ENCODE measurements around the gene ZBTB4. TPM values are rescaled to one million over a fixed set of nuclear protein-coding genes. Genes with fewer than 3 reads are reported as not detected.

Gene ZBTB4
- total RNA-seq, 1 experiment from 2014 or later: 15.3 TPM

GRCh38 chr17:7426203-7426863 lies 53.1 kb downstream of the ZBTB4 start:
- no peak for DNase-seq (ENCODE audit: extremely low read depth, low read depth)

GRCh38 chr17:7425756-7426155 lies 53.7 kb downstream of the ZBTB4 start:
- DNase-seq (ENCODE audit: extremely low read depth, low read depth): no peak

- no peak for DNase-seq (ENCODE audit: extremely low read depth, low read depth)
These were observed 54.1 kb downstream of the ZBTB4 start, which contains the start of gene SPEM2 for GRCh38 chr17:7425316-7425715. Gene SPEM2, plus strand, starts transcription at chr17:7425616. Its CDS starts 73 bp downstream, at chr17:7425689.

DNA sequence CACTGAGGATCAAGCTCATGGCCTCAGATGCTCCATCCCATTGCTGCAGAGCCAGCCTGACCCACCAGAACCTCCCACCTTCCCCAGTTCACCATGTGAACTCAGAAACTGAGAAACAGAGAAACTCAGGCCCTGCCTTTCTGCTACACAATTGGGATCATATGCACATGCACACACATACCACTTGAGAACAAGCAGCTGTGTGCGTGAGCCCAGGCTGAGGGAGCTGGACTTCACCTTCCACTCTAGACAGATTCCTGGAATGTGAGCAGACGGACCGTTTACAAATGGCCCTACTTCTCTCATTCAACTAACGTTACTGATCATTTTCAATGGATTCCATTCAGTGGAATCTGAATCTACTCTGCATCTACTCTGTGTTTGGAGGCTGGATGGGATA lies 55.8 kb downstream of the ZBTB4 start:
- DNase-seq (ENCODE audit: extremely low read depth, low read depth): no peak

DNA sequence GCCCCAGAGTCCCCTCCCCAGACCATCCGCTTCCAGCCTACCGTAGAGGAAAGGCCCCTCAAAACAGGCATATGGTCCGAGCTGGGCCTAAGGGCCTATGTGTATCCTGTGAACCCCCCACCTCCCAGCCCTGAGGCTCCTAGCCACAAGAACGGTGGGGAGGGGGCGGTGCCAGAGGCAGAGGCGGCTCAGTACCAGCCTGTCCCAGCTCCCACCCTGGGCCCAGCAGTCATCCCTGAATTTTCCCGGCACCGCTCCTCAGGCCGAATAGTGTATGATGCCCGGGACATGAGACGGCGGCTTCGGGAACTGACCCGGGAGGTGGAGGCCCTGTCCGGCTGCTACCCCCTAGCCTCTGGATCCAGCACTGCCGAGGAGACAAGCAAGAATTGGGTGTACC lies 58.2 kb downstream of the ZBTB4 start:
- DNase-seq (ENCODE audit: extremely low read depth, low read depth): no peak

GRCh38 chr17:7419819-7420610 lies 59.4 kb downstream of the ZBTB4 start, which contains the start of gene SPEM1:
Gene SPEM1, plus strand, starts transcription at chr17:7420324. Its CDS starts 61 bp downstream, at chr17:7420385.
- DNase-seq (ENCODE audit: extremely low read depth, low read depth): no peak

DNA sequence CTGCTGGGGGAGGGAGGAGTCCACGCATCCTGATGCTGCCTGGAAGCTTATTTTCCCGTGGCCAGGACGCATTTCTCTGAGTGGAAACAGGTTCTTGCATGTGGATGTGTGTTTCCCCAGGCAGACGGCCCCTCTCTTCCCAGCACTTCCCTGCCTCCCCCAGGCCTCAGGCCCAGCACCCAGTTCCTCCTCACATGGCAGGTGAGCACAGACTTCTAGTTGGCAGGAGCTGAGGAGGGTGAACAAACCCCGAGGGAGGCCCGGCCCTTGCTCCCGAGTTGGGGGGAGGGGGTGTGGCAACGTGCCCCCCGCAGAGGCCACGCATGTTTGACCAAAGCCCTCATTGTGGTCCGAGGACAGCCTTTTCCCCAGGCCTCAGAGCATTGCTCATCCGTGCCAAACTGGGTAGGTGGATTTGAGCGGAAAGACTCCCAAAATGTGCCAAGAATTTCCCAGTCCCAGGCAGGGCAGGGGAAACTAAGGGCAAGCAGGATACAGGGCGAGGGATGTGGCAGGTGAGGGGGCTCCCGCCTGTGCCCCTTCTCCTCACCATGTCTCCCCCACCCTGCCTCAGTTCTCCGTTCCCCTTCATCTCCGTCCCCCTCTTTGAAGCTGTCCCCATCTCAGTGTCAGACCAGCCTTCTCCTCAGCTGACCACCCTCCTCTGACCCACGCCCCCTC lies 60.8 kb downstream of the ZBTB4 start:
- DNase-seq (ENCODE audit: extremely low read depth, low read depth): no peak

DNA sequence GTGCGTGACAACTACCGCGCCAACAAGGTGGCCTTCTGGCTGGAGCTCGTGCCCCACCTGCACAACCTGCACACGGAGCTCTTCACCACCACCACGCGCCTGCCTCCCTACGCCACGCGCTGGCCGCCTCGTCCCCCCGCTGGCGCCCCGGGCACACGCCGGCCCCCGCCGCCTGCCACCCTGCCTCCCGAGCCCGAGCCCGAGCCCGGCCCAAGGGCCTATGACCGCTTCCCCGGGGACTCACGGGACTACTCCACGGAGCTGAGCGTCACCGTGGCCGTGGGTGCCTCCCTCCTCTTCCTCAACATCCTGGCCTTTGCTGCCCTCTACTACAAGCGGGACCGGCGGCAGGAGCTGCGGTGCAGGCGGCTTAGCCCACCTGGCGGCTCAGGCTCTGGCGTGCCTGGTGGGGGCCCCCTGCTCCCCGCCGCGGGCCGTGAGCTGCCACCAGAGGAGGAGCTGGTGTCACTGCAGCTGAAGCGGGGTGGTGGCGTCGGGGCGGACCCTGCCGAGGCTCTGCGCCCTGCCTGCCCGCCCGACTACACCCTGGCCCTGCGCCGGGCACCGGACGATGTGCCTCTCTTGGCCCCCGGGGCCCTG lies 62.3 kb downstream of the ZBTB4 start:
- DNase-seq (ENCODE audit: extremely low read depth, low read depth): no peak

DNA sequence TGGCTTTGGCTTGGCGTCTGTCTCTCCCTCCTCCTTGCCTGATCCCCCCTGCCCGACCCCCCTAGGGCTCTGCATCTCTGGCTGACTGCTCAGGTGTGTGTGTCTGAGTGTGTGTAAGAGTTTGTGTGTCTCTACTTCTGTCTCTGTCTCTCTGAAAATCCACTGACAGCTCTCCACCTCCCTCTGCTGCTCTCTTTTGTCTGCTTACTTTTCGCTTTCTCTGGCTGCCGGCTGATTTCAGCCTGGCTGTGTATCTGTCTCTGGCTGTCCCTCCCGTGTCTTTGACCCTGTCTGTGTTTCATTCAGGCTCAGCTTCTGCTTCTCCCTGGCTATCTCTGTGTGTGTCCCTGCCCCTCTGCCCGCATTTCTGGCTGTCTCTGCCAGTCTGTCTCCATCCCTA lies 63.1 kb downstream of the ZBTB4 start:
- DNase-seq (ENCODE audit: extremely low read depth, low read depth): no peak

DNA sequence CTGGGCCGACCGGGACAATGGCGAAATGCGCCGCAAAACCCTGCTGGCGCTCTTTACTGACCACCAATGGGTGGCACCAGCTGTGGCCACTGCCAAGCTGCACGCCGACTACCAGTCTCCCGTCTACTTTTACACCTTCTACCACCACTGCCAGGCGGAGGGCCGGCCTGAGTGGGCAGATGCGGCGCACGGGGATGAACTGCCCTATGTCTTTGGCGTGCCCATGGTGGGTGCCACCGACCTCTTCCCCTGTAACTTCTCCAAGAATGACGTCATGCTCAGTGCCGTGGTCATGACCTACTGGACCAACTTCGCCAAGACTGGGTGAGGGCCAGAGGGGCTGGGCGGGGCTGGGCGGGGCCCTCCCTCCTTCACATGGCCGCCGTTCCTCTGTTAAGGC lies 63.6 kb downstream of the ZBTB4 start:
- no peak for DNase-seq (ENCODE audit: extremely low read depth, low read depth)

- DNase-seq (ENCODE audit: extremely low read depth, low read depth): no peak
These were observed 64.6 kb downstream of the ZBTB4 start for GRCh38 chr17:7414837-7415236.

GRCh38 chr17:7413346-7413985 lies 66.0 kb downstream of the ZBTB4 start:
- no peak for DNase-seq (ENCODE audit: extremely low read depth, low read depth)

DNA sequence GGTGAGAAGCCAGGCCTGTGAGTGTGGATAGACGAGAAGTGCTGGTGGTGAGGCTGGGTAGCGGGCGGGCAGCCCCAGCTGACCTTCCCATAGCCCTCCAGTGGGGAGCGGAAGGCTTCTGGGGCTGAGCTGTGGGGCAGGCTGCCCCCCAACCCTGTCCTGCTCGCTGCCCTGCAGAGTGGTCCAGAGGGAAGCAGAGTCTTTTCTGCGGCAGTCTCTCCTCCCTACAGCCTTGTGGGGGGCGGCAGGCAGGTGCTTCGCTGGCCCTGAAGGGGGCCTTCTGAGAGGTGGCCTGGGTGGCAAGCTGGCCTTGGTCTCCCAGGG lies 68.0 kb downstream of the ZBTB4 start:
- no peak for DNase-seq (ENCODE audit: extremely low read depth, low read depth)

DNA sequence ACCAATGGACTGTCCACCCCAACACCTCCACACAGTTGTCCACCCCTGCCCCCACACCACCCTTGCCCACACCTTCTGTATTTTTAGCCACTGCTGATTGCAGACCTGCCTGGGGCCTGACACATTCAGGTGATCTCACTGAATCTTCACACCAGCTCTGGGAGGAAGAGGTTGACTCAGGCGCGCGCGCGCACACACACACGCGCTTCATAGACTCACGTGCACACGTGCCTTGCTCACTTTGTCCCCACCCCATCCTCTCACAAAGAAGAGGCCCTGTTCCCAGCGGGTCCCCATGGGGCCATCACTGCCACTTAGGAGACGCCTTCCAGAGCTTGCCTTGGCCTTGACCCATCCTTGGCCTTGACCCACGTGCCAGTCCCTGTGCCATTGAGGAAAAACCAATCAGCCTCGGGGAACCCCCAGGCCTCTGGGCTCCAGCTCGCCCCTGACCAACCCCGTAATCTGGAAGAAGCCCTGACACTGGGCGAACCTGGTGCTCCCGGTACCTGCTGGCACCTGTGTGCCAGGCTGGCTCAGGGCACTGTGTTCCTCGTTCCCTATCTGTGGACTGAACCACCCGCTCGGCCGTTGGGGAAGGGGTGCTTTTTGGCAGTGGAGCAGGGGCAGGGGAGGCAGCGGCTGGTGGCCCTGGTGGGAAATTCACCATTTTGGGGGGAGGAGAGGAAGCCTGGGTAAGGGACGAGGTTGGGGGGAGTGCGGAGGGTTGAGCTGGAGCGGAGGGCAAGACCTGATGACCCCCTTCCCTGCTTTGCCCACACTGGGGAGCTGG lies 68.6 kb downstream of the ZBTB4 start:
- no peak for DNase-seq (ENCODE audit: extremely low read depth, low read depth)

DNA sequence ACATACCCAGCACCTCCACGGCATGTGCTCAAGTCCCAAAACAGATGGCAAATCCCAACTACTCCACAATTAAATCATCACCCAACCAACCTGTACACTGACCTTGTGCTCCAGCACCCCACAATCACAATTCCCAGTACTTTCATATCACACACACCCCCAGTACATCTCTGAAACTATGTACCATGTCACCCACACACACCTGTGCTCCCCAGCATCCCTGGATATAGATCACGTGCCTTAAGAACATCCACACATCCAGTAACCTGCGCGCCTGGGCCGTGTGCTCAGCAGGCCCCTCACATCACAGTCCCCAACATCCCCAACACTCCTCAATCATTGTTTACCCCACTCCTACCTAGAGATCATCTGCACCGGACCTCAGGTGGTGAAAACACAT lies 69.7 kb downstream of the ZBTB4 start:
- DNase-seq (ENCODE audit: extremely low read depth, low read depth): no peak

Other genes with a start within 250 kb of the ZBTB4 start
- gene DVL2, start 245.1 kb downstream of the ZBTB4 start, total RNA-seq (2014; rRNA removed; shearing (Covaris generic)): 49.5 and 54.9 TPM in 2 replicates
- 32.5 and 38.8 TPM in 2 replicates for gene PHF23, start 240.2 kb downstream of the ZBTB4 start, total RNA-seq (2014; rRNA removed; shearing (Covaris generic))
- gene GABARAP, start 237.2 kb downstream of the ZBTB4 start, total RNA-seq (2014; rRNA removed; shearing (Covaris generic)): 150 and 175 TPM in 2 replicates
- gene CTDNEP1, start 227.9 kb downstream of the ZBTB4 start, total RNA-seq (2014; rRNA removed; shearing (Covaris generic)): 46.9 and 48.4 TPM in 2 replicates
- 60.6 and 61.4 TPM in 2 replicates for gene ELP5, start 227.4 kb downstream of the ZBTB4 start, total RNA-seq (2014; rRNA removed; shearing (Covaris generic))
- 12.6 and 13.2 TPM in 2 replicates for gene CLDN7, start 217.2 kb downstream of the ZBTB4 start, total RNA-seq (2014; rRNA removed; shearing (Covaris generic))
- gene SLC2A4, start 197.9 kb downstream of the ZBTB4 start, total RNA-seq (2014; rRNA removed; shearing (Covaris generic)): not detected in 2 replicates
- 0.06 and 0.15 TPM in 2 replicates for gene YBX2, start 185.0 kb downstream of the ZBTB4 start, total RNA-seq (2014; rRNA removed; shearing (Covaris generic))
- 659 and 733 TPM in 2 replicates for gene EIF5A, start 172.0 kb downstream of the ZBTB4 start, total RNA-seq (2014; rRNA removed; shearing (Covaris generic))
- 63.3 and 64.2 TPM in 2 replicates for gene GPS2, start 164.3 kb downstream of the ZBTB4 start, total RNA-seq (2014; rRNA removed; shearing (Covaris generic))
- gene NEURL4, start 150.3 kb downstream of the ZBTB4 start, total RNA-seq (2014; rRNA removed; shearing (Covaris generic)): 15.0 and 22.7 TPM in 2 replicates
- 0.02 TPM in 1 of 2 replicates, not detected in the other for gene ACAP1, start 143.1 kb downstream of the ZBTB4 start, total RNA-seq (2014; rRNA removed; shearing (Covaris generic))
- 5.0 and 6.0 TPM in 2 replicates for gene KCTD11, start 127.5 kb downstream of the ZBTB4 start, total RNA-seq (2014; rRNA removed; shearing (Covaris generic))
- gene TMEM95, start 124.5 kb downstream of the ZBTB4 start, total RNA-seq (2014; rRNA removed; shearing (Covaris generic)): not detected in 2 replicates
- 3.5 and 3.9 TPM in 2 replicates for gene TNK1, start 98.5 kb downstream of the ZBTB4 start, total RNA-seq (2014; rRNA removed; shearing (Covaris generic))
- gene PLSCR3, start 85.1 kb downstream of the ZBTB4 start, total RNA-seq (2014; rRNA removed; shearing (Covaris generic)): 31.3 and 32.4 TPM in 2 replicates
- gene TMEM256, start 75.5 kb downstream of the ZBTB4 start, total RNA-seq (2014; rRNA removed; shearing (Covaris generic)): 107 and 202 TPM in 2 replicates
- 5.5 and 6.2 TPM in 2 replicates for gene NLGN2, start 71.8 kb downstream of the ZBTB4 start, total RNA-seq (2014; rRNA removed; shearing (Covaris generic))
- gene SPEM1, start 59.3 kb downstream of the ZBTB4 start, total RNA-seq (2014; rRNA removed; shearing (Covaris generic)): not detected in 2 replicates
- gene SPEM2, start 54.0 kb downstream of the ZBTB4 start, total RNA-seq (2014; rRNA removed; shearing (Covaris generic)): not detected in 2 replicates
- not detected in 2 replicates for gene SPEM3, start 50.8 kb downstream of the ZBTB4 start, total RNA-seq (2014; rRNA removed; shearing (Covaris generic))
- gene TMEM102, start 44.2 kb downstream of the ZBTB4 start, total RNA-seq (2014; rRNA removed; shearing (Covaris generic)): 6.3 and 7.9 TPM in 2 replicates
- 1.2 TPM in 2 replicates for gene FGF11, start 40.1 kb downstream of the ZBTB4 start, total RNA-seq (2014; rRNA removed; shearing (Covaris generic))
- gene CHRNB1, start 34.6 kb downstream of the ZBTB4 start, total RNA-seq (2014; rRNA removed; shearing (Covaris generic)): 3.6 and 3.8 TPM in 2 replicates
- not detected in 2 replicates for gene SLC35G6, start 1.8 kb upstream of the ZBTB4 start, total RNA-seq (2014; rRNA removed; shearing (Covaris generic))
- gene POLR2A, start 4.7 kb upstream of the ZBTB4 start, total RNA-seq (2014; rRNA removed; shearing (Covaris generic)): 27.1 and 35.3 TPM in 2 replicates
- gene TNFSF12, start 69.4 kb upstream of the ZBTB4 start, total RNA-seq (2014; rRNA removed; shearing (Covaris generic)): 6.9 and 8.1 TPM in 2 replicates
- 0.63 and 1.4 TPM in 2 replicates for gene TNFSF13, start 79.1 kb upstream of the ZBTB4 start, total RNA-seq (2014; rRNA removed; shearing (Covaris generic))
- gene SENP3, start 82.3 kb upstream of the ZBTB4 start, total RNA-seq (2014; rRNA removed; shearing (Covaris generic)): 92.2 and 102 TPM in 2 replicates
- gene CD68, start 100.0 kb upstream of the ZBTB4 start, total RNA-seq (2014; rRNA removed; shearing (Covaris generic)): 24.5 and 29.4 TPM in 2 replicates
- 107 and 133 TPM in 2 replicates for gene MPDU1, start 104.2 kb upstream of the ZBTB4 start, total RNA-seq (2014; rRNA removed; shearing (Covaris generic))
- gene SOX15, start 110.5 kb upstream of the ZBTB4 start, total RNA-seq (2014; rRNA removed; shearing (Covaris generic)): 0.47 TPM in 1 of 2 replicates, not detected in the other
- 72.6 and 73.3 TPM in 2 replicates for gene FXR2, start 135.3 kb upstream of the ZBTB4 start, total RNA-seq (2014; rRNA removed; shearing (Covaris generic))
- gene SAT2, start 148.2 kb upstream of the ZBTB4 start, total RNA-seq (2014; rRNA removed; shearing (Covaris generic)): 51.5 and 53.9 TPM in 2 replicates
- gene SHBG, start 150.5 kb upstream of the ZBTB4 start, total RNA-seq (2014; rRNA removed; shearing (Covaris generic)): 0.10 TPM in 1 of 2 replicates, not detected in the other
- gene ATP1B2, start 171.3 kb upstream of the ZBTB4 start, total RNA-seq (2014; rRNA removed; shearing (Covaris generic)): not detected in 2 replicates
- 44.4 and 46.2 TPM in 2 replicates for gene TP53, start 207.9 kb upstream of the ZBTB4 start, total RNA-seq (2014; rRNA removed; shearing (Covaris generic))
- 16.1 and 17.1 TPM in 2 replicates for gene WRAP53, start 208.8 kb upstream of the ZBTB4 start, total RNA-seq (2014; rRNA removed; shearing (Covaris generic))
- 0.14 and 0.35 TPM in 2 replicates for gene EFNB3, start 225.6 kb upstream of the ZBTB4 start, total RNA-seq (2014; rRNA removed; shearing (Covaris generic))
- gene DNAH2, start 238.1 kb upstream of the ZBTB4 start, total RNA-seq (2014; rRNA removed; shearing (Covaris generic)): not detected in 2 replicates

Measured in NCI-H460 (cell line).